OCI-LY1 (cell line): ENCODE measurements around the gene METAP1D.

Experiments
- H2AFZ ChIP-seq: fragments of 200-600 bp; sonication (generic), shearing (Covaris generic); 2 replicates; pipeline ENCODE4 v1.6.0; 2014; ENCODE audit warnings: antibody characterized with exemption, mild to moderate bottlenecking, low read length
- H3F3A ChIP-seq: fragments of 200-600 bp; sonication (generic), shearing (Covaris generic); 2 replicates; pipeline ENCODE4 v1.6.0; 2014; ENCODE audit warnings: mild to moderate bottlenecking, antibody characterized with exemption, low read length, moderate library complexity; ENCODE audit not compliant: insufficient read depth
- H3K27ac ChIP-seq: fragments of 200-600 bp; sonication (generic); 2 replicates; pipeline ENCODE4 v1.5.1; 2014; ENCODE audit warnings: low read length, mixed run types, mild to moderate bottlenecking, low read depth; ENCODE audit not compliant: poor library complexity, severe bottlenecking
- H3K27me3 ChIP-seq: fragments of 200-600 bp; sonication (generic); 2 replicates; pipeline ENCODE4 v1.6.0; 2014; ENCODE audit warnings: antibody characterized with exemption, mild to moderate bottlenecking, low read length, moderate library complexity; ENCODE audit not compliant: insufficient read depth
- H3K36me3 ChIP-seq: fragments of 200-600 bp; sonication (generic); 2 replicates; pipeline ENCODE4 v1.6.1; 2014; ENCODE audit warnings: mild to moderate bottlenecking, antibody characterized with exemption, low read length, moderate library complexity, mixed read lengths; ENCODE audit not compliant: insufficient read depth
- H3K4me1 ChIP-seq: fragments of 200-600 bp; sonication (generic); 2 replicates; pipeline ENCODE4 v1.5.1; 2014; ENCODE audit warnings: mild to moderate bottlenecking, low read length, moderate library complexity; ENCODE audit not compliant: insufficient read depth, severe bottlenecking
- H3K4me2 ChIP-seq: fragments of 200-600 bp; sonication (generic), shearing (Covaris generic); 2 replicates; pipeline ENCODE4 v1.6.1; 2014; ENCODE audit warnings: low read length
- H3K4me3 ChIP-seq: fragments of 200-600 bp; sonication (generic); 2 replicates; pipeline ENCODE4 v1.5.1; 2014; ENCODE audit warnings: low read length, low read depth, mild to moderate bottlenecking, mixed read lengths; ENCODE audit not compliant: poor library complexity, severe bottlenecking
- H3K79me2 ChIP-seq: fragments of 200-600 bp; shearing (Covaris generic); 2 replicates; pipeline ENCODE4 v1.6.1; 2016; ENCODE audit warnings: mixed run types, low read length, mixed read lengths; ENCODE audit not compliant: insufficient read depth
- H3K9ac ChIP-seq: fragments of 200-600 bp; sonication (generic), shearing (Covaris generic); 2 replicates; pipeline ENCODE4 v1.6.1; 2014; ENCODE audit warnings: mild to moderate bottlenecking, low read length, mixed read lengths
- H3K9me2 ChIP-seq: fragments of 200-600 bp; sonication (generic), shearing (Covaris generic); 2 replicates; pipeline ENCODE4 v1.6.1; 2014; ENCODE audit warnings: low read depth, mild to moderate bottlenecking, low read length, mixed read lengths
- H3K9me3 ChIP-seq: fragments of 200-600 bp; shearing (Covaris generic); 2 replicates; pipeline ENCODE4 v1.6.1; 2014; ENCODE audit warnings: low read length, mixed read lengths
- H4K20me1 ChIP-seq: fragments of 200-600 bp; sonication (generic), shearing (Covaris generic); 2 replicates; pipeline ENCODE4 v1.6.0; 2016; ENCODE audit warnings: mild to moderate bottlenecking, low read length; ENCODE audit not compliant: insufficient read depth
- CTCF ChIP-seq: fragments of 200-600 bp; sonication (generic), shearing (Covaris generic); IDR thresholded peaks from 2 replicates; pipeline ENCODE4 v1.5.1; 2017; ENCODE audit warnings: mild to moderate bottlenecking, antibody characterized with exemption, low read length, moderate library complexity, mixed read lengths
- EZH2 ChIP-seq: fragments of 200-600 bp; sonication (generic), shearing (Covaris generic); IDR thresholded peaks from 2 replicates; pipeline ENCODE4 v1.8.0; 2017; ENCODE audit warnings: borderline replicate concordance, mixed run types, mild to moderate bottlenecking, antibody characterized with exemption, low read length, moderate library complexity, mixed read lengths

The METAP1D gene

DNA sequence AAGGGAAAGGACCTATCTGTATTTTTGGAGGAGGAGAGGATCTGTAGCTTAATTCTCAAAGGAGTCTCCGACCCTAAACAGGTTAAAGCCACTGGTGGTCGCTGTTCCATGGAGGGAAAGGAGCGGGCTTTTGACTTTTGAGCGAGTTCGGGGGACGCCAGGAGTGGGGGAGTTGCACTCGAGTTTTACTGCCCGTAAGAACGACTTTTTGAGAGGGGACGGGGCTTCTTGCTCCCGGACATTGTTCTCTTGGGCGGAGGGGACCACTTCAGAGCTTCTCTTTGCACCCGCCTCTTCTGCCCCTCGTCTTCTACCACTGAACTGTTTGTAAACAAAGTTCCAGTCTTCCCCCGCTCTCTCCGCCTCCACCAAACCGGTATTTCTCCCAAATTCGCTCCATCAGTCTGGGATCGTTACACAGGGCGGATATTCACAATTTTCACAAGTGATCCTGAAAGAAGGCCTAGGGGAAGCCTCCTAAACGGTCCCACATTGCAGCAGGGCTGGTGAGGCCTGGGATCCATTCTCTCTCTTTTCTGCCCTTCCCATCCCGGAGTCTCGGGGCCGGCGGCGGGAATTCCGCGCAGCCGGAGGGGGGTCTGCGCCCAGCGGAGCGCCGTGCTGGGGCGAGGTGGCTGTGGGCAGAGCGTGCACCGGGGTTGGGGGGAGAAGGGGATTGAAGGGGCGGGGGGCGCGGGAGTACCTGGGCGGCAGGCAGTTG, 96.3 kb downstream of the METAP1D start:
- H3K4me3 ChIP-seq = peak overlapping the region; percentile 57

DNA sequence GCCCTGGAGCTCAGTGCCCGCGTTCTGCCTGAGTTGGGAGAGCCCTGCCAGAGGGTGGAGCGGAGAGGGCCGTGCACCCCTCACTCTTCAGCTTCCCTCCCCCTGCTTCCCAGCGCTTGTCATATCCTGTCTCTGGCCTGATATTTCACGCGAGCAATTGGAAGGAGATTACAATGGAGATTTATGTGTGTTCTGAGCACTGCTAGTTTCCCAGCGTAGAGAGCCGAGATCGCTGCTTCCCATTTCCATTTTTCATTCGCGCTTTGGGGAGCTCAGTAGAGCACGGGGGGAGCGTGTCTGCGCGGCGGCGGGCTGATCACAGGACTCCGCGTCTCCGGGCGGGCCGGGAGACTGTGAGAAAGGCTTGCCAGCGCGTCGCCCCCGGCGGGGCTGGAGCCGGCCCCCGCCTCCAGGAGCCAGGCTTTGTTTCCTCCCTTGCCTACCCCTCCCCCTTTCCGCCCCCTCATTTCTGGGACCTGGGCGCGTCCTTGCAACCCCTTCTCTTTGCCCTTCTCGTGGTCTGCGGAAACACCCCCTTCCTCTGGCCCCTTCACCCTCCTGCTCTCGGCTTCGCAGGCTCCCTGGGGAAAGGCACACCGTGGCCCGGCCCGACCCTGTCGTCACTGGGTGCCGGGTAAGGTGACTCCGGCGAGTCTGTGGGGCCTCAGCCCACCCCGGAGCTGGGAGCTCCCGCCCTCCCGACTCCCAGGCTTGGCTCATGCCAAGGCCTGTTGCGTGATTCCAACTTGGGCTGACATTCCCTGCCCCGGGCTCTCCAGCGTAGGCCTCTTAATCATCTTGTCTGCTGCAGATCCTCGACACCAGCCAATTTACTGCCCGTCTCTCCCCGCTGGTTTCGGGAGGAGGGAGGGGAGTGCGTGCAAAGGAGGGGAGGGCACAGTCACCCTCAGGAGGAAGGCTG, 97.1 kb downstream of the METAP1D start:
- no peaks in the 10 kb centered on the region for H3K9me2 ChIP-seq
- peak overlapping the region; percentile 68 for H3K4me2 ChIP-seq
- H3K9me3 ChIP-seq = no peaks in the 10 kb centered on the region
- no peaks in the 10 kb centered on the region; the same call in 1 of the 2 replicates for H3K27me3 ChIP-seq
- H3F3A ChIP-seq = no peaks in the 10 kb centered on the region
- H3K27ac ChIP-seq = no peak overlapping the region
- H4K20me1 ChIP-seq = no peaks in the 10 kb centered on the region
- peak overlapping the region; percentile 57 for H3K4me3 ChIP-seq
- H3K9ac ChIP-seq = no peak overlapping the region; the same call in 1 of the 2 replicates
- H3K4me1 ChIP-seq = peaks cover 65% of the 10 kb centered on the region
- TF ChIP-seq EZH2 (no peak), CTCF (no peak)
- H3K79me2 ChIP-seq = no peaks in the 10 kb centered on the region
- H2AFZ ChIP-seq = no peak overlapping the region
- no peaks in the 10 kb centered on the region for H3K36me3 ChIP-seq

More for the DNA sequence above, 96.3 kb downstream of the METAP1D start:
- no peak overlapping the region for H3K27ac ChIP-seq
- H3K9me3 ChIP-seq = no peaks in the 10 kb centered on the region
- no peaks in the 10 kb centered on the region; the same call in 1 of the 2 replicates for H3K27me3 ChIP-seq
- no peaks in the 10 kb centered on the region for H3F3A ChIP-seq
- H3K9ac ChIP-seq = no peak overlapping the region; the same call in 1 of the 2 replicates
- no peaks in the 10 kb centered on the region for H4K20me1 ChIP-seq
- no peak overlapping the region for H2AFZ ChIP-seq
- peak overlapping the region; percentile 68 for H3K4me2 ChIP-seq
- H3K79me2 ChIP-seq = no peaks in the 10 kb centered on the region
- no peaks in the 10 kb centered on the region for H3K9me2 ChIP-seq
- H3K36me3 ChIP-seq = no peaks in the 10 kb centered on the region
- peaks cover 57% of the 10 kb centered on the region for H3K4me1 ChIP-seq
- TF ChIP-seq EZH2 (no peak), CTCF (peak; percentile 55)

DNA sequence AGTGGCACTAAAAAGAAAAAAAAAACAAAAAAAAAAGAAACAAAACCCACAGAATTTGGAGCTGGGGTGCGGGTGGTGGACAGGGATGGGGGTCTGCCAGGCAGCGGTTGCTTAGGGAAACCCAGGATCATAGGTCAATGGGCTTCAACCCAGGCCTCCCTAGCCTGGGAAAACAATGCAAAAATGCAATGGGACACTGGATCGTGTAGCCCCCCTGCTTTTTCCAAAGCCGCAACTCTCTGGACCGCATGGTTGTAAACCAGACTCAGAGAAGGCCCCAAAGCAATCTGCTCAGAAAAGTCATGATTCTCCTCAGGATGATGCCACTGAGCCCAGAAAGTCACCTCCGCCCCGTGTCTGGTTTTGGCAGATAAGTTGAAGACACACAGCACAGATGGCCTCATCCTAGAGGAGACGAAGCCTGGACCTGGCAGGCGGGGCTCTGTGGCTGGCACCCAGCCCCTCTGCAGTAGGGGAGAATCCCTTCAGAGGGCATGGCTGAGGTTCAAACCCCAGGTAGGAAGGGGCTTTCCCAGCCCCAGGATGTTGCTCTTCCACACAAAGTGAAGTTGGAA, 97.9 kb downstream of the METAP1D start:
- Histone ChIP-seq H4K20me1 (no peaks in the 10 kb centered on the region), H3K4me3 (no peak overlapping the region), H3K79me2 (no peaks in the 10 kb centered on the region), H3K27ac (no peak overlapping the region), H2AFZ (no peak overlapping the region), H3K27me3 (no peaks in the 10 kb centered on the region; the same call in 1 of the 2 replicates), H3K4me2 (no peak overlapping the region), H3F3A (no peaks in the 10 kb centered on the region), H3K9me2 (no peaks in the 10 kb centered on the region), H3K9ac (no peak overlapping the region), H3K36me3 (no peaks in the 10 kb centered on the region), H3K9me3 (no peaks in the 10 kb centered on the region), H3K4me1 (peaks cover 70% of the 10 kb centered on the region)
- TF ChIP-seq EZH2 = no peak
- TF ChIP-seq CTCF = no peak
